Activated T-cell treated with anti-CD3 and anti-CD28 coated beads for 1 hour (primary cell): ENCODE results near the gene RNF150.

Experiments
- DNase-seq: peaks from one replicate; pipeline ENCODE4 v3.0.0-alpha.2; 2020; ENCODE audit warnings: low read depth

The RNF150 gene

GRCh38 chr4:140865253-140866217, 267.7 kb downstream of the RNF150 start:
- no peak for DNase-seq

- DNase-seq = no peak
These were observed 270.1 kb downstream of the RNF150 start for GRCh38 chr4:140863197-140863596.

DNA sequence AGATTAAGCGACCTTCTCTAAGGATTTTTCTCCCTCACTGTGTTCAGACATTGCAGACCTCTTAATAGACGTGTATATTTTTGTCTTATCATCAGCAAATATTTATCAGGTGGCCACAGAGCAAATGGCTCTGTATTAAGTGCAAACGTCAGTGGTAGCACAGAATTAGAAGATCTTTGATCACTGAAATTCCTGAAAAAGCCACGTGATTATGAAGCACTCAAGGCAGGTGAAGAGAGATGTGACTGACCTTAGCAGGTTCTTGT, 271.2 kb downstream of the RNF150 start:
- DNase-seq = no peak

DNA sequence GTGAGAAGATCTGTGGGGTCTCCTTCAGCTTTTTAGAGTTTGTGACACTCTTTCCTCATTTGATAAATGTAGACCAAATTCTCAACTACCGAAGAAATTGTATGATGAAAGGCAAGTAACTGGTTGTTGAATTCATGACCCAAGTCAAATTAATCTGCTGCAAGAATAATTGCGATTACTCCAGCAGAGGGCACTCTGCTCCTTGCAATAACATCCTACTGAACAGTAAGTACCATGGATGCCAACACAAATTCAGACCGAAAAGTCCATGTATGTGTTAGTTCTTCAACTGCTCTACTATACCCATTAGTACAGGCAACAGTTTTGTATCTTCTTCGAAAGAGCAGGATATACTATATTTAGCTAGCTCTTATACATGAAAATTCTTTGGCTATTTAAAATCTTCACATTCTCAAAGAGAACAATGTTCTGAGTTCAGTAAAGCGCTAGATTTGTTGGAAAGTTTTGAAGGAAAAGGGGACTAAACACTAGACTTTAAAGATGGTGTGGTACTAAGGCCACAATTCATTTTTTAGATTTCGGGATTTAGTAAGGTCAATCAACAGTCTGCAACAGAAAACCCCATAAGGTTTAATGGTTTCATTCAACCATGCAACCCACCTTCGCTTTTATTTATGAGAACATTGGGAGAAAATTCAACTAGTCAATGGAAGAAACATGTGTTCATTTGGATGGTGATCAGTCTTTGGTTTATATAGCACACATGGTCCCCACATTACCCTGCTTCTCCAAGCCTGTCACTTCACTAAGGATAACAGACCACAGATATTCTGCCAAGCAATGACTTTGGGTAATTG, 271.7 kb downstream of the RNF150 start:
- DNase-seq = peak; percentile 4

DNA sequence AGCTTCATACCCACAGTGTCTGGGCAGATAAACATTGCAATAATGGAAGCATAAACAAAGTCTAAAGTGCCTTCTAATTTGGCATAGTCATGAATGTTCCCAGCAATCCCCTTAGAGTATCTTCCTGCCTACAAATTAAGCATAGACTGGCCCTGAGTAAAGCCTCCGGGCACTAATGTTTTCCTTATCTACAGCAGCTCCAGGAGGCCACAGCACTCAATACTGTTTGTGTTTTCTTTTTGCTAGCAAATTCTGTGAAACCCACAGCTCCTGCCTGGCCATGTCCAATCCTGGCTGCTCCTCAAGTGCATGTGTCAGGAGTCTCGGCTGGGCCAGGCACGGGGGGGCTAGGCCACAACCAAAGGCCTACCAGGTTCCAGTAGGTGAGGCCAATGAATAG, 274.4 kb downstream of the RNF150 start:
- DNase-seq = no peak

- no peak for DNase-seq
These were observed 276.2 kb downstream of the RNF150 start for GRCh38 chr4:140857111-140857510.

GRCh38 chr4:140856621-140857062, 276.6 kb downstream of the RNF150 start:
- DNase-seq = no peak

- no peak for DNase-seq
These were observed 279.1 kb downstream of the RNF150 start for GRCh38 chr4:140854168-140854567.

DNA sequence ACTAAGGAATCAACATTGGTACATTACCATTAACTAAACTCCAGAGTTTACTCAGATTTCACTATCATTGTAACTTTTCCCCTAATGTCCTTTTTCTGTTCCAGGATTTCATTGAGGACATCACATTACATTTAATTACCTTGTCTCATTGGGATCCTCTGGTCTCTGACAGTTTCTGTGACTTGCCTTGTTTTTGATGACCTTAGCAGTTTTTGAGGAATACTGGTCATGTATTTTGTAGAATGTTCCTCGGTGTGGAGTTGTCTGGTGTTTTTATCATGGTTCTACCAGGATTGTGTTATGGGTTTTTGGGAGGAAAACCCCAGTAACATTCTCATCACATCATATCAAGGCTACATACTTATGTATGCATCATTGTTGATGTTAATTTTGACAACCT, 281.5 kb downstream of the RNF150 start:
- no peak for DNase-seq

- no peak for DNase-seq
These were observed 282.1 kb downstream of the RNF150 start for GRCh38 chr4:140851032-140851636.

GRCh38 chr4:140849526-140849925, 283.7 kb downstream of the RNF150 start:
- no peak for DNase-seq

GRCh38 chr4:140846736-140847135, 286.5 kb downstream of the RNF150 start:
- no peak for DNase-seq

GRCh38 chr4:140844061-140844460, 289.2 kb downstream of the RNF150 start:
- DNase-seq = no peak

DNA sequence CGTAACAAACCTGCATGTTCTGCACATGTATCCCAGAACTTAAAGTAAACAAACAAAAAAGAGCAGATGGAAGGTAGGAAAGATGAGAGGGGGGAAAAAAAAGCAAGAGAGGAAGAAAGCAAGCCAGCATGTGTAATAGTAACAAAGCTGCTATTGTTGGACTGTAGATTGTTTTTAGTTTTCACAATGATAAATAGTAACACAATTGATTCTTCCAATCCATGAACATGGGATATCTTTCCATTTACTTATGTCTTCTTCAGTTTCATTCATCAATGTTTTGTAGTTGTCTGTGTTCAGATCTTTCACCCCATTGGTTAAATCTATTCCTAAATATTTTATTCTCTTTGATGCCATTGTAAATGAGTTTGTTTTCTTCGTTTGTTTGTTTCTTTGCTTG, 292.1 kb downstream of the RNF150 start:
- DNase-seq = no peak

DNA sequence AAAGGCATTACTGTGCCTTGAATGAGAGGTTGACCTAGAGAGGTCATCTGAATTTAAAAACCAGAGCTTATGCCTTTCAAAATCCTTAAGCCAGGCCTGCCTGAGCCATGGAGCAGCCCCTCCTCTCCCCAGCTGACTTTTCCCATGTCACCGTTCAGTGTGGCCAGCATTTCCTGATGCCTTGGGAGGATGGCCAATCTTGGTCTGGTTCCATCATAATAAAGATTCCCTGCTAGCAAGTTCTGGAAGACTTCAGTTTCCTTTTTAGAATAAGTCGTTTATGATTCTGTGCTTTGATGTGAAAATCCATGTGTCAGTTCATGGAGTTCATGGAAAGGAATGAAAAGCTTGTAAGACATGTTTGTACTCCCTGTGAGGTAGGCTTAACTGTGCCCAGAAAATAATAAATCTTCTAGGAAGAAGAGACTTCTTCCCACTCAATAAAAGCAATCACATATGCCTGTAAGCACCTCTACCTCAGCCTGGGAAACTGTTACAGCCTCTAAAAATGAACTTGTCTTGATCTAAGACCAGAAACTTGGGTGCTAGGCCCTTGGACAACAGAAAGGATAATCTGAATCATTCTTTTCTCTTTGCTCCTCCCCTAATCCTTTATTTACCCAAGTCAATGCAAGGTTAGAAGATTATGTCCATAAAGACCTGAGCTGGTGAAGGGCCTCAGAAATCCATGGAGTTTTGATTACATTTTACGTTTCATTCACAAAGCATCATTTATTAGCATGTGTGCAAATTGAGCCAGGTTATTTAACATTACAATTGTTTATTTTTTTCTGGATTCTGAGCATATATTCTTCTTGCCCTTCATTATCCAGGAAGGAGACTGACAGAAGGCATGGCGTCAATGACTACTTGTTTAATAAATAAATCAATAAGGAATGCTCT, 293.1 kb downstream of the RNF150 start:
- no peak for DNase-seq

DNA sequence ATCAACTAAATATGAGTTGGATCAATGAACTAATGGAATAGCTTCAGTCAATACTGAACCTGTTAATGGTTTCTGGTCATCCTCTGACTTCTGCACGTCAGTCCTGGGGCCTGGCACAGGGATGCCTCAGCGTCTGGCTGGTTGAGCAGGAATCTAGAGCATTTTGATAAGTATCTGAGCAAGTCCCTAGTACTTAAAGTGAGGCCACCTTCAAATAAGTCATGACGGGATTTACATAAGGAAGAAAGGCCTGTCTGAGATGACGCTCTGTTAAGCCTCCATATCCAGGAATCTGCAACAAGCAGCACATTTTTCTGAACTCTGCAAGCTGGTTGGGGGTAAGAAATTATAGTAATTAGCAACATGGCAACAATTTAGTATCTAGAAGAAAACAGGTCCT, 293.9 kb downstream of the RNF150 start:
- DNase-seq = no peak

GRCh38 chr4:140837736-140838135, 295.5 kb downstream of the RNF150 start:
- no peak for DNase-seq

DNA sequence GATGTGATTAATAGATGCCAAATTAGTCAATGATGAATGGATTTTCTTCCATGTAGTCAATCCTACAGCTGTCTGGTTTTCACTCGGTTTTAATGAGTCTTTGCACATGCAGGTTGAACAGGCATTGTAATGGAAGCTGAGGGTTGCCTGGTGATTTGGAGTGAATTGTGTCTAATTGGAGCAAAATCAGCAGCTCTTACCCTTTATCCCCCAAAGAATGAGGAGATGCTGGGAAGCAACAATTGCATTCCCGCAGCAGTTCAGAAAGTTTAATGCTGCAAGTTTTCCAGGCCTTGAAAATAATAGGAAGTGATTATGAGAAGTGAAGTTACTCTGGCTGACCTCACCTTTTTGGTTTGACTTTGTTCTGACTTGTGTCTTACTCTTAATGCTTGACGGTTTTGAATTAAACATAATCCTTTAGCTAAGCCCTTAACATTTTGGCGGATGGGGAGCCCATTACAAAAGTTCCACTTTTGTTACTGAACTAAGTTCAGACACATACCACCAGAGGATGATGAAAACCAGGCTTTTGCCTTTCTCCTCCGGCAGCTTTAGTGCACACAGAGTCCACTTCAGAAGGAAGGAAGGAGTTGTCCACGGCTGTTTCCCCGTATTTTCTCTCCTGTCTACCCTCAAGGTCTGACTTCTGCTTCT, 298.3 kb downstream of the RNF150 start:
- no peak for DNase-seq

GRCh38 chr4:140833280-140833679, 300.0 kb downstream of the RNF150 start:
- no peak for DNase-seq

GRCh38 chr4:140829825-140830224, 303.4 kb downstream of the RNF150 start:
- DNase-seq = no peak

DNA sequence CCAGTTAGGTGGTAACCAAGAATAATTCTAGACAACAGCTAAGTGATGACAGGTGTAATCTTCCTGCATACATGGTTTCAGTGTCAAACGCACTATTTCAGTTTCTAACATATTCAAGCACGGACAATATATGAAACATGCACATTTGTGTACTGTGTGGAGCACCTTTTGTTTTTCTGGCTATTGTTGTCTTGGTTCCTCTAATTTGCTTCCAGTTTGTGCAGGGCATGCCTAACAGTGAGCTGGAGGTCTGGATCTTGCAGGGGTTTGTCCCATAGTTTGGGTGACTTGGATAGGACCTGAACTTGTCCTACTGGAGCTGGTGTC, 306.6 kb downstream of the RNF150 start:
- no peak for DNase-seq
